ENCODE data around the gene HSFX2.
"Not testable (repeated sequence)": the region's sequence is repeated elsewhere in the genome, so short reads cannot be mapped to it uniquely, and the experiment has no call there.

The HSFX2 gene, protein sequence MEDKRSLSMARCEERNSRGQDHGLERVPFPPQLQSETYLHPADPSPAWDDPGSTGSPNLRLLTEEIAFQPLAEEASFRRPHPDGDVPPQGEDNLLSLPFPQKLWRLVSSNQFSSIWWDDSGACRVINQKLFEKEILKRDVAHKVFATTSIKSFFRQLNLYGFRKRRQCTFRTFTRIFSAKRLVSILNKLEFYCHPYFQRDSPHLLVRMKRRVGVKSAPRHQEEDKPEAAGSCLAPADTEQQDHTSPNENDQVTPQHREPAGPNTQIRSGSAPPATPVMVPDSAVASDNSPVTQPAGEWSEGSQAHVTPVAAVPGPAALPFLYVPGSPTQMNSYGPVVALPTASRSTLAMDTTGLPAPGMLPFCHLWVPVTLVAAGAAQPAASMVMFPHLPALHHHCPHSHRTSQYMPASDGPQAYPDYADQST

GRCh38 chrX:149595214-149595613 lies at the start of gene HSFX2:
HSFX2 (minus strand) TSS chrX:149595314; CDS start chrX:149594700, 614 bp downstream.
- not testable (repeated sequence) for H3K27ac ChIP-seq (ENCODE audit: low read length); H3K27me3 ChIP-seq (ENCODE audit: control insufficient read depth, insufficient read depth, low read length); H3K36me3 ChIP-seq (ENCODE audit: control insufficient read depth, low read depth, low read length); H3K9ac ChIP-seq (ENCODE audit: low read length); H3K4me1 ChIP-seq (ENCODE audit: control insufficient read depth, low read depth, low read length); H3K4me3 ChIP-seq (ENCODE audit: low read length); H3K9me3 ChIP-seq (ENCODE audit: control insufficient read depth, low read depth, low read length)

- no peaks in the 10 kb centered on the region for H3K4me1 ChIP-seq (ENCODE audit: control insufficient read depth, low read depth, low read length)
- no peaks in the 10 kb centered on the region for H3K27me3 ChIP-seq (ENCODE audit: control insufficient read depth, insufficient read depth, low read length)
- H3K4me3 ChIP-seq (ENCODE audit: low read length) = no peak overlapping the region
- no peak overlapping the region for H3K9ac ChIP-seq (ENCODE audit: low read length)
- peaks cover 26% of the 10 kb centered on the region for H3K9me3 ChIP-seq (ENCODE audit: control insufficient read depth, low read depth, low read length)
- H3K27ac ChIP-seq (ENCODE audit: low read length) = no peak overlapping the region
- H3K36me3 ChIP-seq (ENCODE audit: control insufficient read depth, low read depth, low read length) = no peaks in the 10 kb centered on the region
These were observed 48.4 kb upstream of the HSFX2 start for GRCh38 chrX:149643496-149643895.

DNA sequence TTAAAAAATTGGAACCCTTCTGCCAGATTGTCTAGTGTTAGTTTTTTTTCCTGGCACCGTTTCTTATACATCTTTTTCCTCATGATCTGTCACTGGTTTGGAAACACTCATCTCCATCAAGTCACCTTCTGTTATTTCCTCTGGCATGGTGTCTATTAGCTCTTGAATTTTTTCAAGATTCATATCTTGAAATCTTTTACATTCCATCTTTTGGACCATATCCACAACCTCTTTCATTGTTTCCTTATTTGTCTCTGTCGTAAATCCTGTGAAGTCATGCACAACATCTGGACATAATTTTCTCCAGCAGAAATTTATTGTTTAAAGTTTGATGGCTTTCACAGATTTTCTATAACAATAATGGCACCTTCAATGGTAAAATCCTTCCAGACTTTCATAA lies 46.7 kb upstream of the HSFX2 start:
- H3K4me3 ChIP-seq (ENCODE audit: low read length) = no peak overlapping the region
- no peak overlapping the region for H3K27ac ChIP-seq (ENCODE audit: low read length)
- no peak overlapping the region for H3K9ac ChIP-seq (ENCODE audit: low read length)
- H3K27me3 ChIP-seq (ENCODE audit: control insufficient read depth, insufficient read depth, low read length) = no peaks in the 10 kb centered on the region
- H3K36me3 ChIP-seq (ENCODE audit: control insufficient read depth, low read depth, low read length) = no peaks in the 10 kb centered on the region
- no peaks in the 10 kb centered on the region for H3K4me1 ChIP-seq (ENCODE audit: control insufficient read depth, low read depth, low read length)
- H3K9me3 ChIP-seq (ENCODE audit: control insufficient read depth, low read depth, low read length) = peaks cover 26% of the 10 kb centered on the region

GRCh38 chrX:149641432-149641831 lies 46.3 kb upstream of the HSFX2 start:
- H3K27ac ChIP-seq (ENCODE audit: low read length) = no peak overlapping the region
- H3K27me3 ChIP-seq (ENCODE audit: control insufficient read depth, insufficient read depth, low read length) = no peaks in the 10 kb centered on the region
- H3K36me3 ChIP-seq (ENCODE audit: control insufficient read depth, low read depth, low read length) = no peaks in the 10 kb centered on the region
- H3K9ac ChIP-seq (ENCODE audit: low read length) = no peak overlapping the region
- peaks cover 26% of the 10 kb centered on the region for H3K9me3 ChIP-seq (ENCODE audit: control insufficient read depth, low read depth, low read length)
- H3K4me3 ChIP-seq (ENCODE audit: low read length) = no peak overlapping the region
- H3K4me1 ChIP-seq (ENCODE audit: control insufficient read depth, low read depth, low read length) = no peaks in the 10 kb centered on the region

GRCh38 chrX:149639568-149639967 lies 44.5 kb upstream of the HSFX2 start:
- Histone ChIP-seq H3K4me3 (ENCODE audit: low read length) (no peak overlapping the region), H3K27ac (ENCODE audit: low read length) (no peak overlapping the region), H3K9ac (ENCODE audit: low read length) (no peak overlapping the region), H3K9me3 (ENCODE audit: control insufficient read depth, low read depth, low read length) (peaks cover 22% of the 10 kb centered on the region), H3K4me1 (ENCODE audit: control insufficient read depth, low read depth, low read length) (no peaks in the 10 kb centered on the region), H3K36me3 (ENCODE audit: control insufficient read depth, low read depth, low read length) (no peaks in the 10 kb centered on the region), H3K27me3 (ENCODE audit: control insufficient read depth, insufficient read depth, low read length) (no peaks in the 10 kb centered on the region)

DNA sequence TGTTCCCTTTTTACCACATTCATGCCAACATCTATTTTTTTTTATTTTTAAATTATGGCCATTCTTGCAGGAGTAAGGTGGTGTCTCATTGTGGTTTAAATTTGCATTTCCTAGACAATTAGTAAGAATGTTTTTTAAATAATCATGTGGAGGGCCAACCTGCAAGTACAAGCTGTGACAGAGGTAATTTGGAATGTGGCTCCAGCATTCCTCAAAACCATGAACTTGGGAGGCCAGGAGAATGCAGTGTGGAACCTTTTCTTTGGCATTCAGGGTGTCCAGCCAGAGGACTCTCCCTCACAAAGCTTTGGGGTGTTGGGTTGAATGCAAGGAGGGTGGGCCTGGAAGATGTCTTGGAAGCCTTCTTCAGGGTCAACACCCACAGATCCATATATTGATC lies 43.7 kb upstream of the HSFX2 start:
- peaks cover 20% of the 10 kb centered on the region for H3K9me3 ChIP-seq (ENCODE audit: control insufficient read depth, low read depth, low read length)
- H3K27me3 ChIP-seq (ENCODE audit: control insufficient read depth, insufficient read depth, low read length) = no peaks in the 10 kb centered on the region
- H3K4me1 ChIP-seq (ENCODE audit: control insufficient read depth, low read depth, low read length) = no peaks in the 10 kb centered on the region
- H3K27ac ChIP-seq (ENCODE audit: low read length) = no peak overlapping the region
- H3K36me3 ChIP-seq (ENCODE audit: control insufficient read depth, low read depth, low read length) = no peaks in the 10 kb centered on the region
- no peak overlapping the region for H3K4me3 ChIP-seq (ENCODE audit: low read length)
- no peak overlapping the region for H3K9ac ChIP-seq (ENCODE audit: low read length)

- Histone ChIP-seq H3K9me3 (ENCODE audit: control insufficient read depth, low read depth, low read length) (peaks cover 12% of the 10 kb centered on the region), H3K27me3 (ENCODE audit: control insufficient read depth, insufficient read depth, low read length) (peaks cover 20% of the 10 kb centered on the region), H3K4me1 (ENCODE audit: control insufficient read depth, low read depth, low read length) (no peaks in the 10 kb centered on the region), H3K36me3 (ENCODE audit: control insufficient read depth, low read depth, low read length) (no peaks in the 10 kb centered on the region), H3K27ac (ENCODE audit: low read length) (no peak overlapping the region), H3K9ac (ENCODE audit: low read length) (no peak overlapping the region), H3K4me3 (ENCODE audit: low read length) (no peak overlapping the region)
These were observed 38.4 kb upstream of the HSFX2 start for GRCh38 chrX:149633511-149633910.

DNA sequence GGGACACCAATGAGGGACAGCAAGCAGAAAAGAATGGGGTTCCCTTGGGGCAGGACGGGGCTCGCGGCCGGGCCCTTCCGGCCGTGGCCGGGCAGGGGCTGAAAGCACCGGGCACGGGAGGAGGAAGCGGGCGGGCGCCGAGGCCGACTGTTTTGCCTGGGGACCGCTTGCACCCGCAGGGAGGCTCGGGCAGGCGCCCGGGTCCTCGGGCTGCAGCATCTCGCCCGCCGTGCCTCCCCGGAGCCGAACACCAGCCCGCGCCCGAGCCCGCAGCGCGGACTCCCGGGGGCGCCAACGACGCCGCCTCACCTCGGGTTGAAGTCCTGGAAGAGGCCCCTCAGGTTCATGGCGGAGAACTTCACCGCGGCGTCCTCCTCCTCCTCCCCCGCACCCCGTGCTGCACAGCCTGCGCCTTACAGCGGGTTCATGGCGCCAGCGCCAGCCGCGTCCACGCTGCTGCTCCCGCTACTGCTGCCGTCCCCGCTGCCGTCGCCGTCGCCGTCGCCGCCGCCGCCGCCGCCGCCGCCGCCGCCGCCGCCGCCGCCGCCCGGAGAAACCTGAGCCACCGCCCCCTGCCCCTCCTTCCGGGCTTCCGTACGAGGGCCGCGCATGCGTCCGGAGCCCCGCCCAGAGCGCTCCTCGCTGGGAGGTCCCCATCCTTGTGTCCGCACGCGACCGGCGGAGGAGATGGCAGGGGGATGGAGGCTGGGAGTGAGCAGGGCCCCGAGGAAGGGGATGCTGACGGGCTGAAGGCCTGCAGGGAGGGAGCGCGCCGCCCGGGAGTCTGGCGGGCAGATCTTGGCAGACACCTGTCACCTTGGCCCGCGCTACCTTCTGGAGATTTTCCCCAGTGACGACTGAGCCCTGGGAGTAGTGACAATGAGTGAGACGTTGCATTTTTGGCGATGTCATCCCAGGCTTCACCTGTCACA lies 36.4 kb upstream of the HSFX2 start, which contains the start of gene TMEM185A:
TSS of gene TMEM185A (minus strand) at position 559 of the 932 bp plus-strand sequence. CDS start at position 347, 212 bp downstream.
- no peaks in the 10 kb centered on the region for H3K36me3 ChIP-seq (ENCODE audit: control insufficient read depth, low read depth, low read length)
- peaks cover 20% of the 10 kb centered on the region for H3K27me3 ChIP-seq (ENCODE audit: control insufficient read depth, insufficient read depth, low read length)
- peaks cover 14% of the 10 kb centered on the region for H3K9me3 ChIP-seq (ENCODE audit: control insufficient read depth, low read depth, low read length)
- no peak within 1 kb of the TSS for H3K27ac ChIP-seq (ENCODE audit: low read length)
- peak within 1 kb of the TSS; percentile 41 for H3K9ac ChIP-seq (ENCODE audit: low read length)
- H3K4me1 ChIP-seq (ENCODE audit: control insufficient read depth, low read depth, low read length) = no peaks in the 10 kb centered on the region
- peak within 1 kb of the TSS; percentile 59 for H3K4me3 ChIP-seq (ENCODE audit: low read length)

DNA sequence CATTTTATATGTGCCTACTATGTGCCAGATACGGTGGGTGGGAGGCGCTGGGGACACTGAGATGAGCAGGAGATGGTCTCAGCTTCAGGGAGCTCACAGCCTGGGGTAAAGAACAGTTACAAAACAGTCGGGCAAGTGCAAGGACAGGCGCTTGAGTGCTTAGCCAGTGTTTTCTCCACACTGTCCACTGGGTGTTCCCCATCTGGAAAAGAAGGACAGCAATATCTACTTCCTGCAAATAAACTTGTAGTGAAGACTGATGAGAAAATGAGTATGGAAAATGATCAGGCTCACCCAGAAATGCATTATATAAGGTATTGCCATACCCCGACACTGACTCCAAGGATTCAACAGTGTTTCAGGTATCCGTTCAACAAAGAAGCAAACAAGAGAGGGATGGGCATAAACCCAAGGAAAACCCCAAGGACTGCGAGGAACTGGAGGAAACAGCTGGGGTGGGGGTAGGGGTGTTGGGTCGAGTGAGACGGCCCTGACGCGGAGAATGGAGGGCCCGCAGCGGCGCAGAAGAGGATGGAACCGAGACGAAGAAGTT lies 35.6 kb upstream of the HSFX2 start:
- peaks cover 14% of the 10 kb centered on the region for H3K9me3 ChIP-seq (ENCODE audit: control insufficient read depth, low read depth, low read length)

GRCh38 chrX:149629730-149630387 lies 34.7 kb upstream of the HSFX2 start:
- Histone ChIP-seq H3K9ac (ENCODE audit: low read length) (no peak overlapping the region), H3K4me1 (ENCODE audit: control insufficient read depth, low read depth, low read length) (no peaks in the 10 kb centered on the region), H3K27me3 (ENCODE audit: control insufficient read depth, insufficient read depth, low read length) (peaks cover 20% of the 10 kb centered on the region), H3K4me3 (ENCODE audit: low read length) (peak overlapping the region; percentile 58), H3K9me3 (ENCODE audit: control insufficient read depth, low read depth, low read length) (peaks cover 17% of the 10 kb centered on the region), H3K36me3 (ENCODE audit: control insufficient read depth, low read depth, low read length) (no peaks in the 10 kb centered on the region), H3K27ac (ENCODE audit: low read length) (no peak overlapping the region)

More for the DNA sequence above, 35.6 kb upstream of the HSFX2 start:
- no peak overlapping the region for H3K27ac ChIP-seq (ENCODE audit: low read length)
- no peaks in the 10 kb centered on the region for H3K36me3 ChIP-seq (ENCODE audit: control insufficient read depth, low read depth, low read length)
- H3K4me3 ChIP-seq (ENCODE audit: low read length) = peak overlapping the region; percentile 58
- peak overlapping the region; percentile 41 for H3K9ac ChIP-seq (ENCODE audit: low read length)
- H3K4me1 ChIP-seq (ENCODE audit: control insufficient read depth, low read depth, low read length) = no peaks in the 10 kb centered on the region
- peaks cover 20% of the 10 kb centered on the region for H3K27me3 ChIP-seq (ENCODE audit: control insufficient read depth, insufficient read depth, low read length)

DNA sequence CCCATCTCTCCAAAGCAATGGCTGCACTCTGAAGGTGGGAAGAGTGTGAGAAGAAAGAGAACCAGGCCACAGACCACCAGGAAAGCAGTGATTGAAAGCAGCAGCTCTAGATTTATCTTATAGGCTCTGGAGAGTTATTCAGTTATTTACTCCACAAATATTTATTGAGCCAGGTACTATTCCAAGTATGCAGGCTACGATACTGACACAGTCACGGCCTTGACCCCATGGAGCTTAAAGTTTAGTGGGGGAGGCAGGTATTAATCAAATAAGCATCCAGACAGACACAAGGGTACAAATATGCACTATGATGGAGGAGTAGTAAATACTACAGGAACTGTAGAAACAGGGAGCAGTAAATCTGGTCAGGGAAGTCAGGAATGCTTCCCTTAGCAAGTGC lies 33.7 kb upstream of the HSFX2 start:
- no peaks in the 10 kb centered on the region for H3K4me1 ChIP-seq (ENCODE audit: control insufficient read depth, low read depth, low read length)
- H3K4me3 ChIP-seq (ENCODE audit: low read length) = no peak overlapping the region
- no peak overlapping the region for H3K27ac ChIP-seq (ENCODE audit: low read length)
- H3K27me3 ChIP-seq (ENCODE audit: control insufficient read depth, insufficient read depth, low read length) = peaks cover 19% of the 10 kb centered on the region
- H3K9ac ChIP-seq (ENCODE audit: low read length) = no peak overlapping the region
- peaks cover 13% of the 10 kb centered on the region for H3K9me3 ChIP-seq (ENCODE audit: control insufficient read depth, low read depth, low read length)
- H3K36me3 ChIP-seq (ENCODE audit: control insufficient read depth, low read depth, low read length) = no peaks in the 10 kb centered on the region

Measured in iPS-18a (cell line).